Fibroblast of mammary gland (primary cell): ENCODE results near the gene VPS8.

Source experiments
- DNase-seq: peaks from one replicate; pipeline ENCODE4 v3.0.0-alpha.2; 2010; ENCODE audit warnings: low read depth
- H3K4me3 ChIP-seq: 2 replicates; pipeline ENCODE4 v1.5.1; 2011; ENCODE audit warnings: low read depth, mild to moderate bottlenecking, low read length, moderate library complexity; ENCODE audit not compliant: control insufficient read depth
- CTCF ChIP-seq: conservative IDR thresholded peaks from 2 replicates; pipeline ENCODE4 v1.5.1; 2011; ENCODE audit warnings: low read depth, low read length, inconsistent platforms; ENCODE audit not compliant: control insufficient read depth, insufficient read depth

Gene VPS8

GRCh38 chr3:184848934-184849333 lies 37.0 kb downstream of the VPS8 start:
- no peak overlapping the region for H3K4me3 ChIP-seq
- DNase-seq, result no peak
- TF ChIP-seq CTCF, result no peak

GRCh38 chr3:184850201-184850600 lies 38.2 kb downstream of the VPS8 start:
- H3K4me3 ChIP-seq, result no peak overlapping the region
- DNase-seq, result no peak
- TF ChIP-seq CTCF, result no peak

- no peak for TF ChIP-seq CTCF
- H3K4me3 ChIP-seq, result no peak overlapping the region
- DNase-seq, result no peak
These were observed 45.1 kb downstream of the VPS8 start for GRCh38 chr3:184857099-184857498.

GRCh38 chr3:184864000-184864399 lies 52.0 kb downstream of the VPS8 start:
- no peak overlapping the region for H3K4me3 ChIP-seq
- no peak for DNase-seq
- no peak for TF ChIP-seq CTCF

GRCh38 chr3:184868477-184868876 lies 56.5 kb downstream of the VPS8 start:
- no peak for DNase-seq
- H3K4me3 ChIP-seq, result no peak overlapping the region
- TF ChIP-seq CTCF, result no peak

GRCh38 chr3:184872200-184872599 lies 60.2 kb downstream of the VPS8 start:
- no peak for TF ChIP-seq CTCF
- H3K4me3 ChIP-seq, result no peak overlapping the region
- DNase-seq, result no peak

GRCh38 chr3:184873141-184873540 lies 61.2 kb downstream of the VPS8 start:
- DNase-seq, result no peak
- TF ChIP-seq CTCF, result no peak

More at GRCh38 chr3:184873141-184873540, 61.2 kb downstream of the VPS8 start:
- H3K4me3 ChIP-seq, result no peak overlapping the region
